Astrocyte (in vitro differentiated cells and primary cell): ENCODE data around the gene TRAPPC2B.

Experiments
- CTCF ChIP-seq: IDR thresholded peaks from 2 replicates; pipeline ENCODE4 v1.5.1; 2011; ENCODE audit warnings: low read depth, mild to moderate bottlenecking, inconsistent platforms, low read length, moderate library complexity; ENCODE audit not compliant: insufficient read depth
- EZH2 ChIP-seq: IDR thresholded peaks from 2 replicates; pipeline ENCODE4 v1.6.1; 2012; ENCODE audit warnings: mild to moderate bottlenecking, low read length, inconsistent platforms; ENCODE audit not compliant: insufficient read depth

- TF ChIP-seq CTCF (no peak), EZH2 (no peak)
Measured at GRCh38 chr19:57314146-57314545, 49.2 kb upstream of the TRAPPC2B start.
